Neural progenitor cell (in vitro differentiated cells): ENCODE measurements around the gene OR4K15. TPM values are rescaled to one million over a fixed set of nuclear protein-coding genes. Genes with fewer than 3 reads are reported as not detected.

Experiments used
- DNase-seq: peaks from one replicate; pipeline ENCODE4 v3.0.0-alpha.2; 2016; ENCODE audit warnings: low spot score
- H2AFZ ChIP-seq: fragments of 200-600 bp; sonication (generic); replicated peaks from 2 replicates; pipeline ENCODE4 v1.6.1; 2016; ENCODE audit warnings: antibody characterized with exemption
- H3F3A ChIP-seq: fragments of 200-600 bp; sonication (generic); 2 replicates; pipeline ENCODE4 v1.6.1; 2016; ENCODE audit warnings: antibody characterized with exemption, low read depth
- H3K27ac ChIP-seq: fragments of 200-600 bp; sonication (generic); 2 replicates; pipeline ENCODE4 v1.5.1; 2016; ENCODE audit warnings: mild to moderate bottlenecking
- H3K27me3 ChIP-seq: fragments of 200-600 bp; sonication (generic); 2 replicates; pipeline ENCODE4 v1.6.1; 2016; ENCODE audit warnings: mild to moderate bottlenecking, moderate library complexity
- H3K36me3 ChIP-seq: fragments of 200-600 bp; sonication (generic); 2 replicates; pipeline ENCODE4 v1.5.1; 2016
- H3K4me1 ChIP-seq: fragments of 200-600 bp; sonication (generic); 2 replicates; pipeline ENCODE4 v1.6.1; 2016; ENCODE audit warnings: mixed run types
- H3K4me2 ChIP-seq: fragments of 200-600 bp; sonication (generic); 2 replicates; pipeline ENCODE4 v1.6.1; 2016
- H3K4me3 ChIP-seq: fragments of 200-600 bp; sonication (generic); 2 replicates; pipeline ENCODE4 v1.5.1; 2016
- H3K79me2 ChIP-seq: fragments of 200-600 bp; sonication (generic); 2 replicates; pipeline ENCODE4 v1.6.1; 2016; ENCODE audit warnings: low read depth
- H3K9ac ChIP-seq: fragments of 200-600 bp; sonication (generic); 2 replicates; pipeline ENCODE4 v1.6.1; 2016
- H3K9me3 ChIP-seq: fragments of 200-600 bp; sonication (generic); 2 replicates; pipeline ENCODE4 v1.5.1; 2016; ENCODE audit warnings: low read depth
- H4K20me1 ChIP-seq: fragments of 200-600 bp; sonication (generic); 2 replicates; pipeline ENCODE4 v1.6.1; 2016; ENCODE audit warnings: low read depth
- H3K27ac Mint-ChIP-seq: 3 replicates; pipeline ENCODE4 v1.8.0; 2021; ENCODE audit warnings: mixed read lengths
- H3K27me3 Mint-ChIP-seq: 2 replicates; pipeline ENCODE4 v1.8.0; 2022; ENCODE audit warnings: low read depth, mild to moderate bottlenecking, inconsistent platforms, moderate library complexity, mixed read lengths; ENCODE audit not compliant: insufficient read depth
- H3K36me3 Mint-ChIP-seq: 3 replicates; pipeline ENCODE4 v1.8.0; 2021; ENCODE audit warnings: mixed read lengths
- H3K4me1 Mint-ChIP-seq: 3 replicates; pipeline ENCODE4 v1.8.0; 2021; ENCODE audit warnings: mixed read lengths
- H3K4me3 Mint-ChIP-seq: 3 replicates; pipeline ENCODE4 v1.8.0; 2021; ENCODE audit warnings: mild to moderate bottlenecking, moderate library complexity, mixed read lengths
- H3K9me3 Mint-ChIP-seq: 3 replicates; pipeline ENCODE4 v1.8.0; 2020; ENCODE audit warnings: mixed read lengths
- CTCF ChIP-seq: fragments of 200-600 bp; sonication (generic); IDR thresholded peaks from 2 replicates; pipeline ENCODE4 v1.5.1; 2017; ENCODE audit warnings: antibody characterized with exemption, mild to moderate bottlenecking
- EZH2 ChIP-seq: fragments of 200-600 bp; sonication (generic); IDR thresholded peaks from 2 replicates; pipeline ENCODE4 v1.6.1; 2017; ENCODE audit warnings: antibody characterized with exemption, mild to moderate bottlenecking, moderate library complexity
- EZH2phosphoT487 ChIP-seq: fragments of 200-600 bp; sonication (generic); IDR thresholded peaks from 2 replicates; pipeline ENCODE4 v1.6.1; 2017; ENCODE audit warnings: antibody characterized with exemption
- total RNA-seq: library from RNA; depleted of rRNA; stranded (reverse); fragments of >200 nt; gene quantifications from 2 replicates; pipeline ENCODE4 v1.2.3, GENCODE V29; 2015; ENCODE audit warnings: low replicate concordance

The OR4K15 gene
- total RNA-seq, 1 donor from 2014 or later, result not detected

DNA sequence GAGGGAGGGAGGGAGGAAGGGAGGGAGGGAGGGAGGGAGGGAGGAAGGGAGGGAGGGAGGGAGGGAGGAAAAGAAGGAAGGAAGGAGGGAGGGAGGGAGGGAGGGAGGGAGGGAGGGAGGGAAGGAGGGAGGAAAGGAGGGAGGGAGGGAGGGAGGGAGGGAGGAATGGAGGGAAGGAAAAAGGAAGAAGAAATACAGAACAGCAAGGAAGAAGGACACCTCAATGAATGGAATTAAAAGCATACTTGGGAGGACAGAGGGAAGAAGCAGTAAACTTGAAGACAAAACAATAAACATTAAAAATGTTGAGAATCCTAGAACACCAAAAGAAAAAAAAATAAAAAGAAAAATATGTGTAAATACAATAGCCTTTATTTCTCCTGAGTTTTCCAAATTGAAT is 32.8 kb downstream of the OR4K15 start:
- no peak overlapping the region for H3K27ac Mint-ChIP-seq
- H3F3A ChIP-seq, result no peaks in the 10 kb centered on the region
- H3K4me3 Mint-ChIP-seq, result no peak overlapping the region
- TF ChIP-seq EZH2phosphoT487 (no peak), EZH2 (no peak), CTCF (no peak)
- H3K4me1 ChIP-seq, result no peaks in the 10 kb centered on the region
- no peak for DNase-seq
- no peak overlapping the region for H3K4me3 ChIP-seq
- H3K27me3 ChIP-seq, result no peaks in the 10 kb centered on the region
- no peaks in the 10 kb centered on the region for H3K36me3 ChIP-seq
- no peaks in the 10 kb centered on the region for H3K36me3 Mint-ChIP-seq
- peaks cover 26% of the 10 kb centered on the region for H3K9me3 Mint-ChIP-seq
- no peaks in the 10 kb centered on the region for H3K79me2 ChIP-seq
- no peak overlapping the region for H3K4me2 ChIP-seq
- peaks cover 52% of the 10 kb centered on the region for H3K9me3 ChIP-seq
- no peak overlapping the region for H2AFZ ChIP-seq
- H3K4me1 Mint-ChIP-seq, result no peaks in the 10 kb centered on the region
- no peaks in the 10 kb centered on the region for H4K20me1 ChIP-seq
- H3K27me3 Mint-ChIP-seq, result peaks cover 2% of the 10 kb centered on the region
- no peak overlapping the region for H3K9ac ChIP-seq
- no peak overlapping the region for H3K27ac ChIP-seq

GRCh38 chr14:20019257-20019865 is 44.0 kb downstream of the OR4K15 start, which contains the start of gene OR4K14:
TSS of gene OR4K14 (minus strand) at chr14:20019307. CDS start at chr14:20015193, 4,114 bp downstream.
- no peaks in the 10 kb centered on the region for H3K4me1 Mint-ChIP-seq
- DNase-seq, result no peak

More at GRCh38 chr14:20019257-20019865, 44.0 kb downstream of the OR4K15 start, which contains the start of gene OR4K14:
- Histone ChIP-seq H3K4me3 (no peak within 1 kb of the TSS), H3K36me3 (no peaks in the 10 kb centered on the region), H3K9me3 (peaks cover 59% of the 10 kb centered on the region), H3K4me2 (no peak within 1 kb of the TSS), H3K4me1 (no peaks in the 10 kb centered on the region), H4K20me1 (no peaks in the 10 kb centered on the region), H3K27ac (no peak within 1 kb of the TSS), H2AFZ (no peak within 1 kb of the TSS), H3K9ac (no peak within 1 kb of the TSS), H3K27me3 (no peaks in the 10 kb centered on the region), H3K79me2 (no peaks in the 10 kb centered on the region), H3F3A (no peaks in the 10 kb centered on the region)
- no peak within 1 kb of the TSS for H3K27ac Mint-ChIP-seq
- peaks cover 15% of the 10 kb centered on the region for H3K9me3 Mint-ChIP-seq
- TF ChIP-seq CTCF (no peak), EZH2 (no peak), EZH2phosphoT487 (no peak)
- H3K27me3 Mint-ChIP-seq, result peaks cover 2% of the 10 kb centered on the region
- H3K4me3 Mint-ChIP-seq, result no peak within 1 kb of the TSS
- H3K36me3 Mint-ChIP-seq, result no peaks in the 10 kb centered on the region

Other genes with a start within 250 kb of the OR4K15 start
- not detected in 2 replicates for gene OR4Q3, start 232.0 kb upstream of the OR4K15 start, total RNA-seq
- gene OR4M1, start 202.1 kb upstream of the OR4K15 start, total RNA-seq, result not detected in 2 replicates
- not detected in 2 replicates for gene OR4N2, start 171.8 kb upstream of the OR4K15 start, total RNA-seq
- not detected in 2 replicates for gene OR4K2, start 100.4 kb upstream of the OR4K15 start, total RNA-seq
- not detected in 2 replicates for gene OR4K5, start 55.0 kb upstream of the OR4K15 start, total RNA-seq
- gene OR4K1, start 44.7 kb upstream of the OR4K15 start, total RNA-seq, result not detected in 2 replicates
- not detected in 2 replicates for gene OR4Q2, start 26.6 kb downstream of the OR4K15 start, total RNA-seq
- not detected in 2 replicates for gene OR4K14, start 43.7 kb downstream of the OR4K15 start, total RNA-seq
- not detected in 2 replicates for gene OR4K13, start 60.4 kb downstream of the OR4K15 start, total RNA-seq
- not detected in 2 replicates for gene OR4L1, start 84.5 kb downstream of the OR4K15 start, total RNA-seq
- gene OR4K17, start 135.1 kb downstream of the OR4K15 start, total RNA-seq, result not detected in 2 replicates
- gene OR4N5, start 163.2 kb downstream of the OR4K15 start, total RNA-seq, result not detected in 2 replicates
- gene OR11G2, start 215.3 kb downstream of the OR4K15 start, total RNA-seq, result not detected in 2 replicates
- gene OR11H6, start 248.1 kb downstream of the OR4K15 start, total RNA-seq, result not detected in 2 replicates